C4-2B (cell line): Measurements from ENCODE around the gene AFF3.

ENCODE experiments used
- CTCF ChIP-seq: fragments of 450-650 bp; conservative IDR thresholded peaks from 2 replicates; pipeline ENCODE4 v1.5.1; 2017; ENCODE audit warnings: mild to moderate bottlenecking
- ZFX ChIP-seq: fragments of 450-650 bp; IDR thresholded peaks from 2 replicates; pipeline ENCODE4 v1.6.1; 2017

- TF ChIP-seq CTCF (no peak), ZFX (no peak)
Measured at GRCh38 chr2:99652862-99653261, 489.5 kb downstream of the AFF3 start.
